Mammary epithelial cell (primary cell): ENCODE measurements around the gene HPDL.

Experiments used
- CTCF ChIP-seq, 2 donors: IDR thresholded peaks in 1 of 2; conservative IDR thresholded peaks in 1 of 2; 2 replicates each; pipeline ENCODE4 v1.5.1; 2011 to 2012; ENCODE audit warnings: inconsistent platforms in 2 of 2, low read length in 2 of 2, mild to moderate bottlenecking in 2 of 2, control low read depth in 1 of 2, low read depth in 1 of 2; ENCODE audit not compliant: insufficient read depth in 1 of 2; ENCODE audit errors: extremely low read depth in 1 of 2
- EZH2 ChIP-seq: IDR thresholded peaks from 2 replicates; pipeline ENCODE4 v1.6.1; 2012; ENCODE audit warnings: low read length, inconsistent platforms, borderline replicate concordance

- TF ChIP-seq CTCF (conservative IDR thresholded peaks at IDR 0.05 in 1 of 2, IDR thresholded peaks at IDR 0.05 in 1 of 2; ENCODE audit: extremely low read depth in 1 of 2, insufficient read depth in 1 of 2, low read depth in 1 of 2, low read length in 2 of 2) (no peak), EZH2 (no peak)
Measured at GRCh38 chr1:45314266-45314665, 12.4 kb upstream of the HPDL start.
